ENCODE data around the gene PTDSS2. TPM values are rescaled to one million over a fixed set of nuclear protein-coding genes. Genes with fewer than 3 reads are reported as not detected.

PTDSS2 gene
- total RNA-seq, 1 donor from 2014 or later = 52.4 TPM

GRCh38 chr11:413120-414081 is 36.7 kb upstream of the PTDSS2 start:
- no peak overlapping the region for H3K4me3 Mint-ChIP-seq

DNA sequence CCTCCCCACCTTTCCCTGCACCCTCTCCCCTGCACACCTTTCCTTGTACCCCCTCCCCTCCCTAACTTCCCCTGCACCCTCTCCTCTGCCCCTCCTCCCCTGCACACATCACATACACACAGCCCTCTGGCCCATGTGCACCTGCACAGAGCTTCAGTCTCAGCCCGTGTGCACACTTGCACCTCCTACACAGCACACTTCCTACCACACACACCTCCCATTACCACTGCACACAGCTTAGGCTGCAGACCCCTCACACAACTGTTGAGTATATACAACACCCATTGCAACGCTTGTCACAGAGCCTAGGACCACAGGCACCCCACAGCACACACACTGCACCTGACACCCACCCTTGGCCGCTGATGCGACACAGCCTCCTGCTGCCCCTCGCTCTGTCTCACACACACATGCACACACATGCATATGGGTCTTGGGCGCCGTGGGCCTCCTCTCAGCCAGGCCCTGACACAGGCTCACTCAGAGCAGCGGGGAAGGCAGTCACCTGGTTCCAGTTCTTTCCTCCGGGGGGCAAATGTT is 35.7 kb upstream of the PTDSS2 start:
- Mint-ChIP-seq H3K27ac (ENCODE audit: unreplicated experiment) (no peak overlapping the region), H3K4me1 (no peaks in the 10 kb centered on the region), H3K4me3 (no peak overlapping the region), H3K9me3 (no peaks in the 10 kb centered on the region), H3K27me3 (ENCODE audit: low read depth) (peaks cover 45% of the 10 kb centered on the region), H3K36me3 (ENCODE audit: low read depth) (no peaks in the 10 kb centered on the region)
- TF ChIP-seq, protein P1, sequence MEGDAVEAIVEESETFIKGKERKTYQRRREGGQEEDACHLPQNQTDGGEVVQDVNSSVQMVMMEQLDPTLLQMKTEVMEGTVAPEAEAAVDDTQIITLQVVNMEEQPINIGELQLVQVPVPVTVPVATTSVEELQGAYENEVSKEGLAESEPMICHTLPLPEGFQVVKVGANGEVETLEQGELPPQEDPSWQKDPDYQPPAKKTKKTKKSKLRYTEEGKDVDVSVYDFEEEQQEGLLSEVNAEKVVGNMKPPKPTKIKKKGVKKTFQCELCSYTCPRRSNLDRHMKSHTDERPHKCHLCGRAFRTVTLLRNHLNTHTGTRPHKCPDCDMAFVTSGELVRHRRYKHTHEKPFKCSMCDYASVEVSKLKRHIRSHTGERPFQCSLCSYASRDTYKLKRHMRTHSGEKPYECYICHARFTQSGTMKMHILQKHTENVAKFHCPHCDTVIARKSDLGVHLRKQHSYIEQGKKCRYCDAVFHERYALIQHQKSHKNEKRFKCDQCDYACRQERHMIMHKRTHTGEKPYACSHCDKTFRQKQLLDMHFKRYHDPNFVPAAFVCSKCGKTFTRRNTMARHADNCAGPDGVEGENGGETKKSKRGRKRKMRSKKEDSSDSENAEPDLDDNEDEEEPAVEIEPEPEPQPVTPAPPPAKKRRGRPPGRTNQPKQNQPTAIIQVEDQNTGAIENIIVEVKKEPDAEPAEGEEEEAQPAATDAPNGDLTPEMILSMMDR (conservative IDR thresholded peaks at IDR 0.05) = no peak
- DNase-seq (ENCODE audit: low read depth, low spot score) = no peak

More at GRCh38 chr11:413120-414081, 36.7 kb upstream of the PTDSS2 start:
- no peak for DNase-seq (ENCODE audit: low read depth, low spot score)
- Mint-ChIP-seq H3K36me3 (ENCODE audit: low read depth) (no peaks in the 10 kb centered on the region), H3K27ac (ENCODE audit: unreplicated experiment) (no peak overlapping the region), H3K27me3 (ENCODE audit: low read depth) (peaks cover 38% of the 10 kb centered on the region), H3K4me1 (no peaks in the 10 kb centered on the region), H3K9me3 (no peaks in the 10 kb centered on the region)
- TF ChIP-seq, protein P1 (conservative IDR thresholded peaks at IDR 0.05) = no peak

DNA sequence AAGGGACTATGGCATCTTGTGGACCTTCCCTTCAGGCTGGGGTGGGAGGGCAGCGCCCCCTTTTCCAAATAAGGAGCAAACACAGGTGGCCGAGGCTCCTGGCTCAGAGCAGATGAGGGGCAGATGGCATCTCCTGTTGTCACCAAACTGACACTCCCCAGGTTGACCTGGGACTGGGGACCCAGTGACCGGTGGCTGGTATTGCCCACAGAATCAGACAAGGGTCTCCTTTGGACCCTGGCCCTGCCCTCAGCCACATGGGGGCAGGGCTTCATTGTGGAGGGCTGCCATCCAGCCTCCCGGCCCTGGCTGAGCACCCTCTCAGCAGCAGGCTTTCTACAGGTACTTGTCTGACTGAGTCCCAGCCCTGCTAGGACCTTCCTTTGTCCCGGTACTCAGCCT is 34.4 kb upstream of the PTDSS2 start:
- H3K4me1 Mint-ChIP-seq = no peaks in the 10 kb centered on the region
- no peak overlapping the region for H3K27ac Mint-ChIP-seq (ENCODE audit: unreplicated experiment)
- no peaks in the 10 kb centered on the region for H3K9me3 Mint-ChIP-seq
- no peaks in the 10 kb centered on the region for H3K36me3 Mint-ChIP-seq (ENCODE audit: low read depth)
- no peak overlapping the region for H3K4me3 Mint-ChIP-seq
- peaks cover 48% of the 10 kb centered on the region for H3K27me3 Mint-ChIP-seq (ENCODE audit: low read depth)
- DNase-seq (ENCODE audit: low read depth, low spot score) = no peak
- TF ChIP-seq, protein P1 (conservative IDR thresholded peaks at IDR 0.05) = no peak

- Mint-ChIP-seq H3K4me3 (no peak overlapping the region), H3K9me3 (no peaks in the 10 kb centered on the region), H3K27ac (ENCODE audit: unreplicated experiment) (no peak overlapping the region), H3K4me1 (no peaks in the 10 kb centered on the region), H3K27me3 (ENCODE audit: low read depth) (peaks cover 48% of the 10 kb centered on the region), H3K36me3 (ENCODE audit: low read depth) (no peaks in the 10 kb centered on the region)
- DNase-seq (ENCODE audit: low read depth, low spot score) = no peak
- TF ChIP-seq, protein P1 (conservative IDR thresholded peaks at IDR 0.05) = no peak
These were observed 33.9 kb upstream of the PTDSS2 start for GRCh38 chr11:416051-416756.

- Mint-ChIP-seq H3K9me3 (no peaks in the 10 kb centered on the region), H3K4me1 (no peaks in the 10 kb centered on the region), H3K36me3 (ENCODE audit: low read depth) (no peaks in the 10 kb centered on the region), H3K27me3 (ENCODE audit: low read depth) (peaks cover 50% of the 10 kb centered on the region), H3K4me3 (no peak overlapping the region), H3K27ac (ENCODE audit: unreplicated experiment) (no peak overlapping the region)
- TF ChIP-seq, protein P1 (conservative IDR thresholded peaks at IDR 0.05) = no peak
- DNase-seq (ENCODE audit: low read depth, low spot score) = no peak
These were observed 33.1 kb upstream of the PTDSS2 start for GRCh38 chr11:416757-417621.

All from neural crest cell (in vitro differentiated cells).